DMS79 (cell line): ENCODE data around the gene CUZD1.

Experiments used
- DNase-seq: peaks from one replicate; lab custom pipeline; 2025; lab: John Stamatoyannopoulos, UW

CUZD1 gene

DNA sequence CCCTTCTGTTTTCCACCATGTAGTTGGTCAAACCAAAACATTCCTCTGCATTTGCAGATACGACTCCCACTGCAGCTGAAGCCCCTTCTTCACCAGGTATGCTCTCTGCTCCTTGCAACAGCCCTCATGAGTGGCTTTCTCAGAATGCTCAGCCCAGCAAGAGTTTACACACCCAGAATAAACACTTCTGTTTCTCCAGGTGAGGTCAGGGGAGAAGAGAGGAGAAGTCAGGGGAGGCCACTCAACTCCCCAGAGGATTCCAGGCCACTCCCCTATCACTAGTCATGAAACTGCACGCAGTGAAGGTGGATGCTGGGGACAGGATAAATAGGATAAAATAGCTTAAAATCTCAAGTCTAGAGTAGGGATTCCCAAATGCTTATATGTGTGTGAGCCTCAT lies 31.2 kb downstream of the CUZD1 start:
- no peak for DNase-seq

GRCh38 chr10:122812751-122813150 lies 32.9 kb downstream of the CUZD1 start:
- no peak for DNase-seq

- DNase-seq = no peak
These were observed 43.4 kb downstream of the CUZD1 start for GRCh38 chr10:122802282-122802681.

GRCh38 chr10:122798704-122799231 lies 46.9 kb downstream of the CUZD1 start:
- DNase-seq = no peak

DNA sequence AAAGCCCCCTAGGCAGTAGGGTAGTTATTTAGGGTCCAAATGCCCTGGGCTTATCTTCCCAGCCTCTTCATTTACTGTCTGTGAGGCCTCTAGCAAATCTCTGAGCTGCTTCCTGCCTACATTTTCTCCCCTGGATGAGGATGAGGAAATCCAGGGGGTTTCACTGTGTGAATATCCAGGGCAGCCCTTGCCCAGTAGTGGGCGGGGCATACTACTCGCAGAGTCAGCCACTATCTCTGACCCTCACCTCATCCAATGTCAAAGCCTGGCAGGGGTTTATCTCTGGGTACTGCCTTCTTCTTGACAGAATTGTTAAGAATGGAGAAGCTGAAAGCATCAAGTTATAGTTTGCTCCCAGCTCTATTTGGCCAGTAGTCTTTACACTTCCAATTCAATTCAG lies 48.9 kb downstream of the CUZD1 start:
- no peak for DNase-seq

DNA sequence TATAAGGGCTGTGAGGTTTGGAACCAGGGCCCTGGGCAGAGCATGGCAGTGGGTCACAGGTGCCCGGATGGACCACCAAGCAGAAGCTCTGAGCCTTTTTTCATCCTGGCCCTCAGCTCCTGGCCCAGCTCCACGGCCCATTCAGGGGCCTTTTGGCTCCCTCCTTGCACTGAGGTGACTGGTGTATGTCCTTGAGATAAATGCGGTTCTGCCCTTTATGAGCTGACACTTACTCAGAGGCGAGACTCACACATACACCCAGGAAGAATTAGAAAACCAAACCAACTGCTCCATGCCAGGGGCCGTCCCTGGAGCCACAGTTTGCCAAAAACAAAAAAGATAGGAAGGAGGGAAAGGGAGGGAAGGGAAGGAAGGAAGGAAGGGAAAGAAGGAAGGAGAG lies 49.7 kb downstream of the CUZD1 start:
- no peak for DNase-seq

GRCh38 chr10:122786269-122786668 lies 59.4 kb downstream of the CUZD1 start:
- DNase-seq = no peak

DNA sequence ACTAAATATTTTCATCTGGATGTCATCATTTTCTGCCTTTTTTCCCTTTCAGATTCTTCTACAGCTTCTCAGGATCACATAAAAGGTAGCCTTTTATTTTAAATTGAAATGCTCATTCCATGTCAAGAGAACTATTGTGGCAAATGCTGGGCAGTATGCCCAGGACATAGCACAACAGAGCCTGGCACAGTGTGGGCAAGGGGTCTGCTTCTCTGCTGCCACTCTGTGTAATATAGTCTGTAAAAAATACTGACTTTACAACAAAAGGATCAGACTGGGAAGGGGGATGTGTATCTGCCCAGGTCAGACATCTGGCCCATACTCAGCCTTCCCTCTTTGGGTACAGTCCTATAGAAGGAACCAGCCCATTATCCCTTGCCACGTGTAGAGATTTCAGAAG lies 62.7 kb downstream of the CUZD1 start:
- no peak for DNase-seq
